Progenitor cell of endocrine pancreas (in vitro differentiated cells): ENCODE measurements around the gene TLE2. TPM values are rescaled to one million over a fixed set of nuclear protein-coding genes. Genes with fewer than 3 reads are reported as not detected.
A peak's percentile ranks its signal among the peaks of the same experiment; 100 is the strongest.

Source experiments
- DNase-seq: peaks from one replicate; pipeline ENCODE4 v3.0.0; 2021; ENCODE audit warnings: low spot score; ENCODE audit not compliant: unreplicated experiment
- H3K27ac Mint-ChIP-seq: 2 replicates; pipeline ENCODE4 v1.8.0; 2021; ENCODE audit warnings: mild to moderate bottlenecking, moderate library complexity, mixed read lengths
- H3K27me3 Mint-ChIP-seq: 2 replicates; pipeline ENCODE4 v1.8.0; 2021; ENCODE audit warnings: mixed read lengths
- H3K36me3 Mint-ChIP-seq: 2 replicates; pipeline ENCODE4 v1.8.0; 2022; ENCODE audit warnings: mixed read lengths; ENCODE audit not compliant: insufficient read depth
- H3K4me1 Mint-ChIP-seq: 2 replicates; pipeline ENCODE4 v1.8.0; 2021; ENCODE audit warnings: low read depth, mixed read lengths
- H3K4me3 Mint-ChIP-seq: 2 replicates; pipeline ENCODE4 v1.8.0; 2021; ENCODE audit warnings: low read depth, mild to moderate bottlenecking, moderate library complexity, mixed read lengths
- H3K9me3 Mint-ChIP-seq: 2 replicates; pipeline ENCODE4 v1.8.0; 2021; ENCODE audit warnings: low read depth, mixed read lengths
- CTCF ChIP-seq: fragments of 200-600 bp; sonication (generic); IDR thresholded peaks from one replicate; pipeline ENCODE4 v1.5.0; 2021; ENCODE audit warnings: antibody characterized with exemption, mild to moderate bottlenecking; ENCODE audit not compliant: unreplicated experiment
- total RNA-seq: library from RNA; stranded (reverse); gene quantifications from 2 replicates; pipeline ENCODE4 v1.2.1, GENCODE V29; 2021

Gene TLE2
- total RNA-seq, 1 donor from 2014 or later: 160 TPM

GRCh38 chr19:2974342-2975041 lies 54.6 kb downstream of the TLE2 start:
- DNase-seq: no peak
- Mint-ChIP-seq H3K9me3 (no peaks in the 10 kb centered on the region), H3K4me3 (no peak overlapping the region), H3K36me3 (no peaks in the 10 kb centered on the region), H3K27me3 (no peaks in the 10 kb centered on the region), H3K4me1 (peaks cover 15% of the 10 kb centered on the region), H3K27ac (no peak overlapping the region)
- TF ChIP-seq CTCF: no peak

- Mint-ChIP-seq H3K4me3 (no peak overlapping the region), H3K27ac (no peak overlapping the region), H3K9me3 (no peaks in the 10 kb centered on the region), H3K4me1 (peaks cover 19% of the 10 kb centered on the region), H3K36me3 (no peaks in the 10 kb centered on the region), H3K27me3 (no peaks in the 10 kb centered on the region)
- TF ChIP-seq CTCF: no peak
- DNase-seq: no peak
Observed at GRCh38 chr19:2973229-2973628, 55.9 kb downstream of the TLE2 start.

DNA sequence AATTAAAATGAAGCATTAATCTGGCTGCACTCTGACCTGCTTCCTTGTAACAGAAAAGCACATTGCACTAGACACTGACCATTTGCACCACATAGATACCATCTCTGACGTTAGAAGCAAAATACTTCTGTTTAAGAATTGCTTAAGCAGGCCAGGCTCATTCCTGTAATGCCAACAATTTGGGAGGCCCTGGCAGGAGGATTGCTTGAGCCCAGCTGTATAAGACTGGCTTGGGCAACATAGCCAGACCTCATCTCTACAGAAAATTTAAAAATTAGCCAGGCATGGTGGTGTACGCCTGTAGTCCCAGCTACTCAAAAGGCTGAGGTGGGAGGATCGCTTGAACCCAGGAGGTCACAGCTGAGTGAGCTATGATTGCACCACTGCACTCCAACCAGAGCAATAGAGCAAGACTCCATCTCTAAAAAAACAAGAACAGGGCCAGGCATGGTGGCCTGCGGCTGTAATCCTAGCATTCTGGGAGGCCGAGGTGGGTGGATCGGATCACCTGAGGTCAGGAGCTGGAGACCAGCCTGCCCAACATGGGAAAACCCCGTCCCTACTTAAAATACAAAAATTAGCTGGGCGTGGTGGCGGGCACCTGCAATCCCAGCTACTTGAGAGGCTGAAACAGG lies 58.8 kb downstream of the TLE2 start:
- no peaks in the 10 kb centered on the region for H3K36me3 Mint-ChIP-seq
- no peaks in the 10 kb centered on the region for H3K9me3 Mint-ChIP-seq
- DNase-seq: no peak
- no peaks in the 10 kb centered on the region for H3K27me3 Mint-ChIP-seq
- H3K4me1 Mint-ChIP-seq: peaks cover 10% of the 10 kb centered on the region
- no peak overlapping the region for H3K4me3 Mint-ChIP-seq
- no peak overlapping the region for H3K27ac Mint-ChIP-seq
- TF ChIP-seq CTCF: no peak

DNA sequence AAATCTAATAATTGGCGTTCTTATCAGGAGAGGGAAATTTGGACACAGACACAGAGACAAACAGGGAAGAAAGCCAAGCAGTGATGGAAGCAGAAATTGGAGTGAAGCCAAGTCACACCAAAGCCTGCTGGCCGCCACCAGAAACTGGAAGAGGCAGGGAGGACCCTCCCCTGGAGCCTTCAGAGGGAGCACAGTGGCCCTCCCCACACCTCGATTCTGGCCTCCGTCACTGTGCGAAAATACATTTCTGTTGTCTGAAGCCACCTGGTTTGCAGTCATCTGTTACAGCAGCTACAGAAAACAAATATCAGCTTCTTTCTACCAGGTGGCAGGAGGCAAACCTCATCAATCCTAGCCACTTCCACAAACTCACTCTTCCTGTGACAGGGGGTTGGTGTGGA lies 60.0 kb downstream of the TLE2 start:
- peaks cover 8% of the 10 kb centered on the region for H3K4me1 Mint-ChIP-seq
- peak overlapping the region; percentile 9 for H3K4me3 Mint-ChIP-seq
- H3K27ac Mint-ChIP-seq: peak overlapping the region; percentile 90
- H3K27me3 Mint-ChIP-seq: no peaks in the 10 kb centered on the region
- no peaks in the 10 kb centered on the region for H3K36me3 Mint-ChIP-seq
- TF ChIP-seq CTCF: no peak
- DNase-seq: peak; percentile 30
- H3K9me3 Mint-ChIP-seq: no peaks in the 10 kb centered on the region

GRCh38 chr19:2967972-2968371 lies 61.1 kb downstream of the TLE2 start:
- H3K4me1 Mint-ChIP-seq: peaks cover 9% of the 10 kb centered on the region

More at GRCh38 chr19:2967972-2968371, 61.1 kb downstream of the TLE2 start:
- H3K27ac Mint-ChIP-seq: peak overlapping the region; percentile 90
- no peaks in the 10 kb centered on the region for H3K36me3 Mint-ChIP-seq
- TF ChIP-seq CTCF: no peak
- no peak overlapping the region for H3K4me3 Mint-ChIP-seq
- H3K9me3 Mint-ChIP-seq: no peaks in the 10 kb centered on the region
- H3K27me3 Mint-ChIP-seq: no peaks in the 10 kb centered on the region
- DNase-seq: no peak
